NCI-H1930 (cell line): ENCODE data around the gene ILKAP.
A peak's percentile ranks its signal among the peaks of the same experiment; 100 is the strongest.

Source experiments
- DNase-seq, 2 experiments: peaks; one replicate each; lab custom pipeline; 2025; lab: John Stamatoyannopoulos, UW

The ILKAP gene

DNA sequence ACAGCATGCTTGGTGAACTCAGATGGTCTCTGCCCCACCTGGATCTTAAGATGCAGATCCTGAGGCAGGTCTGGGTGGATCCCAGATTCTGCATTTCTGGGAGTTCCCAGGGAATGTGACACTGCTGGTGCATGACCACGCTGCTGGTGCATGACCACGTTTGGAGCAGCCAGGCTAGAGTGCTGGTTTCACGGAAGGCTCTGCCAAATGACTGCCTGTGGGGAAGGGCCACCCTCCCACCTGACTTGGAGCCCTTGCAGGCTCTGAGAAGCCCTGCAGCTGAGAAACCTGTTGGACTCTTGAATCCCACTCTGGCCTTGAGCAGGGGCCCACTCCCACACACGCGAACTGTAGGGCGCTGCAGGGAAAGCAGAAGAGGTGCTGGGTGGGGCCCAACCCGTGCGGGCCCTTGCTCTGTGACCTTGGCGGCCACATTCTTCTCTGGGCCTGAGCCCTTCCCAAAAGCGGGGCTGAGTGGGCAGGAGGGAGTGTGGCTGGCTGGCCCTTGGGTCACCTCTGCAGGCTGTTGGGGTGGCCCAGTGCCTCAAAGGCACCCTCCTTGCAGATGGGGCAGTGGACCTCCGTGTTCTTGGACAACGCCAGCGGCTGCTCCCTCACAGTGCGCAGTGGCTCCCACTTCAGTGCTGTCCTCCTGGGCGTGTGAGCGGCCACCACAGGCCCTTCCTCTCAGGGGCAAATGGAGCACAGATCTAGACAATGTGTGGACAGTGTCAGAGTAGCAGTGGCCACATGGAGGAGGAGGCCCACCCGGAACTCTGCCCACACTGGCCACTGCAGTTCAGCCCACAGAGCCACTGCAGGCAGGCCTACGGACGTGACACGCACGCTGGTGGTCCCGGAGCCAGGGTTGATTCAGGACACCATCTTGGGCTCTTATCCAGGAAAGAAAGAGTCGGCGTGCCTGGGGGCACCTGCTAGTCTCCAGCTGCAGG is 36.8 kb downstream of the ILKAP start:
- DNase-seq: no peak

DNA sequence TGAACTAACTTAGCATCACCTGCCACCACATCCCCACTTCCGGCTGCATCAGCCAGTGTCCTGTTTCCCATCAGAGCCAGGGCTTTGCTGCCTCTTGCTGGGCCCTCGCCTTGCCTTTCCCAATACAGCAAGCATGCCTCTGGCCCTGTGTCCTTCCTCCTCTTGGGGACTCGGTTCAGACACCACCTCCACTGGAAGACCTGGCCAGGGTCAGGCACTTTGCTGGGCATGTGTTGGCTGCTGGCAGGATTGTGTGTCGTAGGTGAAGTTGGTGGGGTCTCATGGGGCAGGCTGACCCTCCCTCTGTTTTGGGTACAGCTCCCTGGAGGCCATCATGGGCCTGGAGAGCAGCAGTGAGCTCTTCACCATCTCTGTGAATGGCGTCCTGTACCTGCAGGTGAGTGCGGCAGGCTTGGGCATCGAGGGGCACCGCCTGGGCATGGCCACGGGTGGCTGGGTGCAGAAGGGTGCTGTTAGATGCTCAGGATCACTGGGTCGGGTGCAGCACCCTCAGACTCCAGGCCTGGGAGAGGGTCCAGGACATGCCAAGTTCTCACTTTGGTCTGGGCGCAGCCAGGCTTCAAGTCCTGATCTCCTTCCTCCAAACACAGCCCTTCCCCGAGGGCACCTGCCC is 38.1 kb downstream of the ILKAP start:
- no peak for DNase-seq

DNA sequence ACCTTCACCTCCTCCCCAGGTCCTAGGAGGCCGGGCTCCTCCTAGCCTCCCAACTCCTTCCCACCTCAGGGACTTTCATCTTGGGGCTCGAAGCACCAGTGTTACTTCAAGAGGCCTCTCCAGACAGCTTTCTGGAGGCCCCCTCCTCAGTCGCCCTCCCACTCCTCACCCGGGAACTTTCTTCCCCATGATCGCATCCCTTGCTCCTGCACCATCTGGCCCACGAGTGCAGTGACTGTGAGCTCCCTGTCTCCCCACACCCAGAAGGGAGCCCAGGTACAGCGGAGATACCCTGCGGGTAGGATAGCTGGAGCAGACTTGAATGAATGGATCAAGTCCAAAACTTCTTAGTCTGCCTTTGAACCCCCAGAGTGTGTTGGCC is 38.6 kb downstream of the ILKAP start:
- no peak for DNase-seq

DNA sequence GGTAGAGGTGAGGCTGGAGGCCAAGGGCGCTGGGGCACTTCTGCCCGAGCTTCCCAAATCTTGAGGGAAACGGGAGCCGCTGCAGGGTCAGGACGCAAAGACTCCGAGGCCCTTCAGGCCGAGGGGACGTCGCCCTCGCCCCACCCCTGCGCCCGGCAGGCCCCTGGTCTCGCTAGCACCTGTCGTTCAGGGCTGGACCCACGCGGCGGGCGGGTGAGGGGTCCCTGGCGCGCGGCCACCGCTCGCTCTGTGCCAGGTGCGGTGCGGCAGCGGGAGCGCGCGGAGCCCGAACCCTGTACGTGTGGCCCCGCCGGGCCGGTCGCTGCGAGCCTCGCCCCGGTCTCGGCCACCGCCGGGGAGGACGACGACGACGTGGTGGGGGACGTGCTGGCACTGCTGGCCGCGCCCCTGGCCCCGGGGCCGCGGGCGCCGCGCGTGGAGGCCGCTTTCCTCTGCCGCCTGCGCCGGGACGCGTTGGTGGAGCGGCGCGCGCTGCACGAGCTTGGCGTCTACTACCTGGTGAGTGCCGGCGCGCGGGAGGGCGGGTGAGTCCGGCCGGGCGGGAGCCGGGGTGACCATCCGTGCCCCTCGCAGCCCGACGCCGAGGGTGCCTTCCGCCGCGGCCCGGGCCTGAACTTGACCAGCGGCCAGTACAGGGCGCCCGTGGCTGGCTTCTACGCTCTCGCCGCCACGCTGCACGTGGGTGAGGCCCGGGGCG is 39.9 kb downstream of the ILKAP start:
- DNase-seq: no peak

DNA sequence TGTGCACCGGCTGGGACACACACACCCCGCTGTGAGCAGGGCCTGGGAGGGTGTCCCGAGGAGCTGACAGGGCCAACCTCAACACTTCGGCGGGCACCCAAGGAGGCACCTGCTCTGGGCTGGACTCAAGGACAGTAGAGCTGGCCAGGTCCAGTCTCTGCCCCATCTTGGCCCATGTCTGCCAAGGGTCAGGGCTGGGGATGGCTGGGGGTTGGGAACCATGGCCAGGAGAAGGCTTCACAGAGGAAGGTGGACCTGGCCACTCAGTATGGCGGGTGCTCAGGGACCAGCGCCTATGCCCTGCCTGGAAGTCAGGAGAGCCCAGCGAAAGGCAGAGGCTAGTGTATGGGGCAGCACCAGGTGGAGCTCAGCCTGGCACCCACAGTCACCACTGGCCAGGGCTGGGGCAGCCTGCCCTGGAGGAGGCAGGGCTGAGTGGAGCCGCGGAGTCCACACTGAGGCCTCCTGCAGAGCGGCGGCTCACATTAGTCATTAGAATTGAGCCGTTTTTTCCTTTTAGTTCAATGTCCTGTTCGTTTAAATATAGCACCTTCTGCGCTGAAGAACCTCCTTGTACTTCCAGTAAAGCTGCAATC is 40.6 kb downstream of the ILKAP start:
- DNase-seq: no peak

DNA sequence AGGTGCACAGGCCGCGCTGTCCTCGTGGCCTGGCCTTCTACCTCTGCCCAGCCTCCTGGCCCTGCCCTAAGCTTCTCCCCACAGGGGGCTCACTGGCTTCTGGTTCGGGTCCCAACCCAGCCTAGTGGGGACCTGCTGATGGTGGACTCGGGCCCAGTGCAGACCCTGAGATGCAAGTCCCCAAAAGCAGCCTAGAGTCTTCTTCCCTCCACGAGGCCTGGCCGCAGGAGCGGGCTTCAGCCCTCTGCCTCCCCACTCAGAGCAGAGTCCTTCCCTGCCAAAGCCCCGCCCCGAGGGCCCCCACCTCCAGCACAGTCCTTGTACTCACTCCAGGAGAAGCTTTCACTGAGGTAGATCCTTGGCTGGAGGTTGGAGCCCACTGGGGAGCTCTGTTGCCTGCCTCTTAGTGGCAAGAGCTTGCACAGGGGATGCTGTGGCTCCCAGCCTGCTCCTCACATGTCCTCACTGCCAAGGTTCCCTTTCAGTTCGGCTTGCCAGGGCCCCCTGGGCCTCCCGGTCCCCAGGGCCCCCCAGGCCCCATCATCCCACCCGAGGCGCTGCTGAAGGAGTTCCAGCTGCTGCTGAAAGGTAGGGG is 41.1 kb downstream of the ILKAP start:
- no peak for DNase-seq

DNA sequence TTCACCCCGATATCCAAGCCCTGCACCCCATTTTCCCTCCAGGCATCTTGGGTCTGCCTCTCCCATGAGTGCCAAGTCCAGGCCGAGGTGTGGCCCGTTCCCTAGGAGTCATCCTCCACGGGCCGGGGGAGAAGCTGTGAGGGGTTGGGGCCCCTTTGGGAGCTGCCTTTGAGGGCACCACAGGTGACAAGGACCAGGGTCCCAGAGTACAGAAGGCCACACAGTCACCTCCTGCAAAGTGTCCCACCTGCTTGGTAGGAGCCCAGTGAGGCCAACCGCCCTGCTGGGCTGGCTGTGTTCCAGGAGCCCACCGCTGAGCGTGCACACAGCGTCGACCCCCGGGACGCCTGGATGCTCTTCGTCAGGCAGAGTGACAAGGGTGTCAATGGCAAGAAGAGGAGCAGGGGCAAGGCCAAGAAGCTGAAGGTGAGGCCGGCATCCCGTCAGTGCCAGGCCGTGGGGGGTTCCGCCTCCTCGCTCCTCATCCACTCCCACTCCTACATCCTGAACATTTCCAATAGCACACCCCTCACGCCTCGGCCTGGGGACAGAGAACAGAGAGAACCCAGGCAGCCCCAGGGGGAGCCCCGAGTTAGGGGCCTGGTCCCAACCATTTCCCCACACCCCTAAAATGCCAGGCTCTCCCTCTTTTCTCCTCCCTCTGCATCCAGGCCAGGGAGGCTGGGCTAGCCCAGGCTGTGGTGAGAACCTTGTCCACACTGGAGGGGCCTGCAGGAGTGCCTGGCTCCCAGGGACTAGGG is 42.0 kb downstream of the ILKAP start:
- DNase-seq: no peak

DNA sequence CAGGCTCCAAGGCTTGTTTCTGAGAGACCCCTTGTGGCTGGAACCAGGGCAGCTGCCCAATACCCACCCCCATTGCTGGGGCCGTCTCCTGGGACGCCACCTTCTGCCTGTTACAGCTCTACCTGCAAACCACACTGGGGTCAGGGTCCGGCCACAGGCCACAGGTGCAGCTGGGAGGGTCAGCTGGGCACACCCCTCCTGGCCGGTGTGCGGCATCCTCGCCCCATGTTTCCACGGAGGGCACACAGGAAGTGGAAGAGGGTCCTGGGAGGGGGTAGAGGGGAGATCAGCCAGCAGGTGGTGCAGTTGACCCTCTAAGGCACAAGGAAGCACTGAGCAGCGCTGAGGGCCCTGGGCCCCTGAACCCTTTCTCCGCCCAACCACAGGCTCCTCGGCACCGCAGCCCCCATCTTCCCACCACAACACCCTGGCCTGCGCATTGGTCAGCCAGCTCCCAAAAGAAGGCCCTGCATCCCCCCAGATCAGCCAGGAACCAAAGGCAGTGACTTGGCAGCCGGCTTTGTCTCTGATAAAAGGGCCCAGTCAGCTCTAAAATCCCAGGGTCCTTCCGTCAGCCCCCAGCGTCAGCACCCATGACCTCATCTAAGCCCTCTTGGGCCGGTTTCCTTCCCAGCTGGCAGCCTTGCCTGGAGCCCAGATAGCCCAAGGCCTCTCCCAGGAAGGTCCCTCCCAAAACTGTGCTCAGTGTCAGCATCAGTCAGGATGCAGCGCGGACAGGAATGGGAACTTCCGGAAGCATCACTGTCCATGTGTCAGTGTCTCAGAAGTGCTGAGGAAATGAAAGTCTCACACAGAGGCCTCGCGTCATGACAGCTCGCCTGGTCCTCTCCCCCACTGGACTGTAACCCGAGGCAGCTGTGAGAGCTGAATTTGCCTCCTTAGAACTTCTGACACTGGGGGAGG is 43.0 kb downstream of the ILKAP start:
- no peak for DNase-seq

DNA sequence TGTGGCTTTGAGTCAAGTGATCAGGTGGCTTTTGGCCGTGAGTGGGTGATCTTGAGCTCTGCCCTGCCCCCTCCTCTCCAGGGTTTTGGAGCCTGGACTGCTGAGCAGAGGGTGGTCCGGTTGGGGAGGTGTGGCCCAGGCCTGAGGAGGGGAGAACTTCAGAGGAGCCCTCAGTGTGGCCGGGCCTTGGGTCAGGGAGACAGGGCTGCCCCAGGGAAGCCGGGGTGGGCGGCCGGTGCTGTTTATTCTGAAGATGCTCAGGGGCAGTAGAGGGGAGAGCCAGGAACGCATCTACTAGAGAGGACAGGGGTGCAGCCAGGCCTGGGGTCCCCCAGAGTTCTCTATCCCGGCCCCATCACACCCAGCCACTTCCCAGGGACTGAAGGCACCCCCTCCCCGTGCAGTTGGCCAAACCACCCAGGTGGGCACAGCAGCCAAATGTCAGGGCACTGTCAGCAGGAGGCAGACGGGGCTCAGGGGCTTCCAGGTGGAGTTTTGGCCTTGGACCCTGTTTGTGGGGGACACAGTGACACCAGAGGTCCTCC is 43.8 kb downstream of the ILKAP start:
- no peak for DNase-seq

DNA sequence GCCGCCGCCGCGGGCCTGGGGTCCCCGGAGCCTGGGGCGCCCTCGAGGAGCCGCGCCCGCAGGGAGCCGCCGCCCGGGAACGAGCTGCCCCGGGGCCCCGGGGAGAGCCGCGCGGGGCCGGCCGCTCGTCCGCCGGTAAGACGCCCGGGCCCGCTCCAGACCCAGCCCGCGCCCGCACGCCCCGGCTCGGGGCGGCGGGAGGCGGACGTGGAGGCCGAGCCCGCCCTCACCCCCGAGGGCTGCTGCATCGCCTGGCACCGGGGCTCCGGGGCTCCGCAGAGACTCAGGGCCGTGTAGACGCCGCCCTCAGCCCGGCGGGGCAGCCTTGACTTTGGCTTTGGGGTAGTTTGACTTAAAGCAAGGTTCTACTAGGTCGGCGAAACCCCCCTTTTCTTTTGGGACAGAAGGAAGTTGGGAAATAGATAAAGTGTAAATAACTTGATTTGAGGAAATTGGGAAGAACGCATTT is 44.4 kb downstream of the ILKAP start:
- no peak for DNase-seq

DNA sequence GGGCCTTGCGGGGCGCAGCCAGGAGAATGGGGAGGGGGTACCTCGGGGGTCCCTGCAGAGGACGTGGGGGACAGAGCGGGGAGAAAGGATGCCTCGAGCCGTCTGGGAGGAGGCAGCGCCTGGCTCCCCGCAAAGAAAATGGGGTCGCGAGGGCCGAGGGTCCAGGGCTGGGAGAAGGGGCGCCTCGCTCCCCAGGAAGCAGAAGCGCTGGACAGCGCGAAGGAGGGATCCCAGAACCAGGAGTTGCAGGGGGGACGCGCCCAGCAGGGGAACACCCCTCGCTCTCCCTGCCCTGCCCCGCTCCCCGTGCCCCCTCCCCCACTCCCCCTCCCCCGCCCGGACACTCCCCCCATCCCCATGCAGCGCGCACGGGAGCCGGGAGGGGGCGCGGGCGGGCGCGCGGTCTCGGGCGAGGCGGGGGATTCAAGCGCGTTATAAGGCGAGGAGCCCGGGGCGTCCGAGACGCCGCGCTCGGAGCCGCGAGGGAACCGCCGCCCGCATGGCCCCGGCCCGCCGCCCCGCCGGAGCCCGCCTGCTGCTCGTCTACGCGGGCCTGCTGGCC is 44.9 kb downstream of the ILKAP start, which contains the start of gene ERFE:
Gene ERFE, plus strand, starts transcription at position 462 of the 562 bp plus-strand sequence. Its CDS starts 38 bp downstream, at position 500.
- peak; percentile 48 to 57 for DNase-seq

DNA sequence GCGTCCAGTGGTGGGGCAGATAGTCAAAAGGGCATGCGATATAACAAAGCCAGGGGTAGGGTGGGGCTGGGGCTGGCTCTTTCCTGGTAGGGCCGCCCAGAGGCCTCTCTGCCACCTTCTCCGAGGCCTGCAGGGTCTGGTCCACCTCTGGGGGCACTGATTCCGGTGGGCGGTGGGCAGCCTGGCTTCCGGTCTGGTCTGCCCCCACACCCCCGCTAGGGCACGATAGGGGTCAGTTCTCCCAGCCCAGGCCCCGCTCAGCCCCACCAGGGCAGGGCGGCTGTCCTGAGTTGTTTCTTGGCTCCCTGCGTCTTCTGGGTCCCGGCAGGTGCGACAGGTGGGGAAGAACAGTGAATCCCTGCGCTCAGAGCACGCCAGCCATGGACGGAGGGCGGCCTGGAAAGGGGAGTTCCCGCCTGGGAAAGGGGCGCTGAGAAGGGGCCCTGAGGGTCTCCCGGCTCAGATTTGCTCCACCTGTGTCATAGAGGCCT is 45.4 kb downstream of the ILKAP start:
- no peak for DNase-seq

DNA sequence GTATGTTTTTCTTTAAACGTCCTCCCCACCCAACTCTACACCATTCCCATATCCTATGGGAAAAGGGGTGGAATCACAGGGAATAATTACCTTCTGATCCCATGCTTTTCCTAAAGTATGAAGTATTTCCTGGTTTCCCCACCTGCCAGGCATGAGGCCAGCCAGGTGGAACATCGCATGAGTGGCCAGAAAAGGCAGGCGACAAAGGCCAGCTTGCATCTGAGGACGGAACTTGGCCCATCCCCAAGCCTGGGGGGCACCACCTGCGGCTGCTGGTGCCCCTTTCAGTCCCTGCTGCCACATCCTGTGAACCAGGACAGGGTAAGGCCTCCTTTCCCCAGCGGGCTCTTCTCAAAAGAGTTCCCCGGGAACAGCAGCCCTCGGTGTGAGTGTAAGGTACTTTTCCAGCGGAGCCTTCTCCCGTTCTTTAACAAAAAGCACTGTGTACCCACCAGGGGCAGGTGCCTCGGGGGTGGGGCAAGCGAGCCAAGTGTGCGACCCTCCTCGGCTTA is 45.9 kb downstream of the ILKAP start:
- no peak for DNase-seq

DNA sequence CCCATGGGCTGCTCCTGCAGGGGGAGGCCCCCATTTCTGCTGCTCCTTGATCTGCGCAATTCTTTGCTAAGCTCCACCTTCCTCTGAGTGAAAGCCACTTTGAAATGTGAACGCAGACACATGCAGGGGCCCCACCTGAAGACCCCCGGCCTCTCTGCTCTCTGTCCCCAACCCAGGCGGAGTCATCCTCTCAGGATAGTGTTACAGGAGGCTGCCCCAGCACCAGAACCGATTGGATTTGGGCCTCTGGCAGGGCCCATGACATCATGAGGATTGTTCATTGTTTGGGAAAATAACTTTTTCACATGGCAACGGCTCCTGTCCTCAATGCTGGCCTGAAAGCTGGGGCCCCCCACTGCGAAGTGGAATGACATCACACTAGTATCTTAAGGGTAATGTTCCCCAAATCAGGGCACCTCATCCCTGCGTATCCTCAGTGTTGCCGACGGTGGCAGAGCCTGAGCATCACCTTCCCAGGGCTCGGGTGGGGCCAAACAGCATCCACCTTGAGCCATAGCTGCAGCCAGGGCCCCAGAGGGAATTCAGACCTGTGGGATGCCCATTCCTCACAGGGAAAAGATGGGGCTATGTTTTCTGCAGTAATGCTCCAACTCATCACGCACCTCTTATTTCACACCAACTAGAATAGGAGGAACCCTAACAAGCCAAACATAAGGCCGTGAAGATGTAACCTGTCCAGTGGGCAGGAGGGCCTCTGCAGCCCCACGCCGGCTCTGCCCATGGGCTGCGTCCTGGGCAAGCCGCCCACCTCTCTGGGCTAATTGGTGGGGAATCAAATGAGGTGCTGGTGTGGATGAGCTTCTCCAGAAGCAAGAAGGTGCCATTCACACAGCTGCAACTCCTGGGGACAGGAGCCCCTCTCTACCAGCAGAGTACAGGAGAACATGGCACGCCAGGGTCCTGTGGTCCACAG is 47.5 kb downstream of the ILKAP start:
- no peak for DNase-seq

DNA sequence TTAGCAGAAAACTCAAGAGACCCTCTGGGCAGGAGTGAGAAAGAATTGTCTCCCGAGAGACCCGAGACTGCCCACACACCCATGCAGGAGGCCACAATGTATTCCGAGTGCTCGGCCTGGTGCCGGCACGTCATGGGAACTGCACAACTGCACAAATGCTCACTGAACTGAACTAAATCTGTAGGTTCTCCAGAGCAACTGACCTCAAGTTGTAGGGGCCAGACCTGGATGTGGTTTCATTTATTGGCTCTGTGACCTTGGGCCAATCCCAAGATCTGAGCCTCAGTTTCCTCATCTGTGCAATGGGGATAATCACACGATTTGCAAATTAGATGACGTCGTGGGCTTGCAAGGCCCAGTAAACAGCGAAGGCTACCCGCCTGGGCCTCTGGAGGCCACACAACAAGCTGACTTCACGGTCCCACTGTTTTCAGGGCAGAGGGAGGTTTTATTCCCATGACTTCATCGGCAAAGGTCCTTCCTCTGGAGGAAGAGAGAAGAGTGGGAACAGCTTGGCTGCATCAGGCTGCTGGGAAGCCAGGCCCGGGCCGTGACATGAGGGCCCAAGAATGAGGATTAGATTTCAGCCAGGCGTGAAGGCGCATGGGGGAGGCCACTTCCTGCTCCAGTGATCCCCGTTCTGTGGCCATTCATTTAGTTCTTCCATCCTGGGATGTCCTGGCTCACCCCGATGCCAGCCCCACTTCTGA is 48.3 kb downstream of the ILKAP start:
- no peak for DNase-seq

DNA sequence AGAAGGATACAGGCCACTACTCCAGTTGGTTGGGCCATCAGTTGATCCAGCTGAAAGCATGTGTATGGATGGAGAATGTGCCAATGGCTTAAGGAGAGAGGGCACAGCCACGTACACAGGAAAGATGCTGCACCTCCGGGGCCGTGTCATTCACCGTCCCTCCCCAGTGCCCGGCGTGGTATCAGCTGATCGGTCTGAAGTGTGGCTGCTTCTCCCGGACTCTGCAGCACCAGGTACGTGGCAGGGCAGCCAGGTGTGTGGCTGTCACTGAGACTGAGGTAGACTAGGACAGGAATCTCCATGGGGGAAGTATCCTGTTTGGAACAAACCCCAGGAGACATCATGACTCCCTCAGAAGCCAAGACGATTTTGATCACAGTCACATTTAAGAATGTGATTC is 48.9 kb downstream of the ILKAP start:
- no peak for DNase-seq
